Skeletal muscle cell (primary cell): Measurements from ENCODE around the gene GCAT.

Experiments used
- DNase-seq: peaks from one replicate; pipeline ENCODE4 v3.0.0-alpha.2; 2010; ENCODE audit warnings: low read depth
- H3K4me3 ChIP-seq: 2 replicates; pipeline ENCODE4 v1.5.1; 2011; ENCODE audit warnings: low read depth, mild to moderate bottlenecking, control low read depth, low read length, moderate library complexity

The GCAT gene

DNA sequence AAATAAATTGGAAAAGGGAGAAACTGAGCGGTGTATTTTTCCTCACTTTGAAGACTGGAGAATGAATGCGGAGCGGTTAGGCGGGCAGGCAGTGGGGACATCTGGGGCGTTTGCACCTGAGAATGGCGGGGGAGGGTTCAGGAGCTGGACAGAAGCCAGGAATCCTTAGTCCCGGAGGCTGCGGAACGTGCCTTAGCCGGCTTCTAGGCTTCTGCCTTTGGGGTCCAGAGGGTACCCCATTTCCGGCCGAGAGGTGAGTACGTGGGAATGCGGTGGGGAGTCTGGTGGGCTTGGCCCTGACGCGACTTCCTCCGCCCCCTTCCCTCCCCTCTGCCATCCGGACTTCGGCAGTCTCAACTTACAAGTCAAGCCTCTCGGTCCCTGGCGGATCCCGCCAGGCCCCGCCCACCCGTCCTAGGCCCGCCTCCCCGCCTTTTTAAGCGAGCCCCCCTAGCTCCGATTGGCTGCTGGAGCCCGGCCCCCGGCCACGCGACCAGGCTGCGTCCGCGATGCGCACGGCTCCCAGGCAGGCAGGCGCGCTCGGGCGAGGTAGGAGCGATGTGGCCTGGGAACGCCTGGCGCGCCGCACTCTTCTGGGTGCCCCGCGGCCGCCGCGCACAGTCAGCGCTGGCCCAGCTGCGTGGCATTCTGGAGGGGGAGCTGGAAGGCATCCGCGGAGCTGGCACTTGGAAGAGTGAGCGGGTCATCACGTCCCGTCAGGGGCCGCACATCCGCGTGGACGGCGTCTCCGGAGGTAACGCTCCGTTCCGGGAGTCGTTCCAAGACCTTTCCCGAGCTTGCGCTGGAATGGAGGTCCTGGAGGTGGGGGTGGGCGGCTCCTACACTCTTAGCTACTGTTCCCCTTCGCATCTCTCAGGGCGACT is at the start of gene GCAT:
Gene GCAT, plus strand, starts transcription at position 525 of the 884 bp plus-strand sequence. Its CDS starts 34 bp downstream, at position 559.
- DNase-seq, result peak; percentile 90
- H3K4me3 ChIP-seq, result peak within 1 kb of the TSS; percentile 75

DNA sequence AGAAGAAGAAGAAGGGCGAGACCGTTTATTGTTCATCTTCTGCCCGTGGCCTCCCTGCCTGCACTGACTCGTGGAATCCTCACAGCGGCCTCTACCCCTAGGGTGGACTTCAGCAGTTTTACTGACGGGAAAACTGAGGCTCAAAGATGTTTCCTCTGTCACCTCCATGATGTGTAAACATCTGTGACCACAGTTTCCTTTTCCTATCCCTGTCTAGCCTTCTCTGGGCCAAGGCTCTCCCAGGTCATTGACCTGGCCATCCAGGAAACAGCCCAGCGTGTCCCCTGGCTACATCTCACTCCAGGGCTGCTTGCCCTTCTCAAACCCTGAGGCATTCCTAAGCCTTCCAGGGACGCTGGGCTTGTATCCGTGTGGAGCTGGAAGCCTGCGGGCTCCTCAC is 49.0 kb upstream of the GCAT start:
- no peak for DNase-seq
- no peak overlapping the region for H3K4me3 ChIP-seq

- H3K4me3 ChIP-seq, result no peak overlapping the region
- no peak for DNase-seq
These were observed 48.5 kb upstream of the GCAT start for GRCh38 chr22:37759281-37759680.

GRCh38 chr22:37760152-37760551 is 47.6 kb upstream of the GCAT start:
- H3K4me3 ChIP-seq, result no peak overlapping the region
- DNase-seq, result no peak

- H3K4me3 ChIP-seq, result no peak overlapping the region
- no peak for DNase-seq
These were observed 45.3 kb upstream of the GCAT start for GRCh38 chr22:37762389-37762836.

DNA sequence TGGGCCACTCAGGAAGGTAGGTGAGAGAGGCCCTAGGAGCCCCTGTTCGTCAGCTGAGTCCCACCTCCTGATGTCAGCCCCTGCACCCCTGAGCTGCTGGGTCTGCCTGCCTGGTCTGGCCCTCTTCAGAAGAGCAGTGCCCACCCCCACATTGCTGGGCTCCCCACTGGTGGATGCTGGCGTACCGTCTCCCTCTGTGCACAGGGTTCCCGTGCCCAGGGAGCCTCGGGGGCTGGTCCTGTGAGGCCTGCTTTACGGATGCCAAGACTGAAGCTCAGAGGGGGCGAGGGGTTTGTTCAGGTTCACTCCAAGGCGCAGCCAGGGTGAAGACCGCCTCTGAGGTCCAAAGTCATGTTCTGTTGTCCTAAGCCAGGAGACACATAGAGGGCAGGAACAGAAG is 44.7 kb upstream of the GCAT start:
- no peak for DNase-seq
- no peak overlapping the region for H3K4me3 ChIP-seq

DNA sequence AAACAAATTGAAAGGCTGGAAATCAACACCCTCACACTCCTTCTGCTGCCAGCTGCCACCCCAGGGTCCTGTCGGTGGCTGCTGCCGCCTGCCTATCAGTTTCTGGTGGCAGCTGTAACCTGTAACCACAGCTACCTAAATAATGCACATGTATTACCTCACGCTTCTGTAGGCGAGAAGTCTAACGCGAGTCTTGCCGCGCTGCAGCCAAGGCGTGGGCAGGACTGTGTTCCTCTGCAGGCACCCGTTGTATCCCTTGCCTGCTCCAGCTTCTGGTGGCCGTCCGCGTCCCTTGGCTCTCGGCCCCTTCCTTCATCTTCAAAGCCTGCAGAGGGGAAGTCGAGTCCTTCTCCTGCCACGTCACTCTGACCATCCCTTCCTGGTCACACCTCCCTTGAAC is 44.1 kb upstream of the GCAT start:
- no peak for DNase-seq
- H3K4me3 ChIP-seq, result no peak overlapping the region

DNA sequence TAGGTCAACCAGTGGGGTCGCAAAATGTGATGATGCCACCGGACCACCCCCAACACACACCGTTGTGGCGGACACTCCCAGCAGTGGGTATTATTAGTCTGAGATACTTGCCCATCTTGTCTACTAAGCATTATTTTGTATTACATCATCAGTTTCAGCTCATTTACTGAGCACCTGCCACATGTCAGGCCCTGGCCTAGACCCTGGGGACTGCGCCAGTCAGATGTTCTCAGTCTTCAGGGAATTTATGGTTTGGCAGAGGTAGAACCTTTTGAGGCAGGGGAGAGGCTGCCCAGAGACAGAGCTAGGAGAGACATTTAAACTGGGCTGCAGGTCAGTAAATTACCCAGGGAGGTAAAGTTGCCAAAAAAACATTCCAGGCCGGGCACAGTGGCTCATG is 43.1 kb upstream of the GCAT start:
- no peak overlapping the region for H3K4me3 ChIP-seq
- DNase-seq, result no peak

DNA sequence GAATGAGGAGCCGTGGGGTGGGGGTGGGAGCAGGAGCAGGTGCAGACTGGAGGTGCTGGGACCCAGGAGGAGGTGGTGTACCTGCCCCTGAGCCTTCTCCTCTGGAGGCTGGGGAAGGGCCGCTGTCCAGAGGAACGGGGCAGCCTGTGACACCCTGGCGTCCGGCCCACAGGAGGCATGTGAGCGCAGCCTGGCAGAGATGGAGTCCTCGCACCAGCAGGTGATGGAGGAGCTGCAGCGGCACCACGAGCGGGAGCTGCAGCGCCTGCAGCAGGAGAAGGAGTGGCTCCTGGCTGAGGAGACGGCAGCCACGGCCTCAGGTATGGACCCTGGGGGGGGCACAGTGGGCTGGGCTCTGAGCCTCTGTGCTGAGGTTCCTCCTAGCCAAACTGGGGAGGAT is 42.2 kb upstream of the GCAT start:
- DNase-seq, result no peak
- no peak overlapping the region for H3K4me3 ChIP-seq

GRCh38 chr22:37765953-37766576 is 41.7 kb upstream of the GCAT start:
- no peak for DNase-seq
- H3K4me3 ChIP-seq, result no peak overlapping the region

DNA sequence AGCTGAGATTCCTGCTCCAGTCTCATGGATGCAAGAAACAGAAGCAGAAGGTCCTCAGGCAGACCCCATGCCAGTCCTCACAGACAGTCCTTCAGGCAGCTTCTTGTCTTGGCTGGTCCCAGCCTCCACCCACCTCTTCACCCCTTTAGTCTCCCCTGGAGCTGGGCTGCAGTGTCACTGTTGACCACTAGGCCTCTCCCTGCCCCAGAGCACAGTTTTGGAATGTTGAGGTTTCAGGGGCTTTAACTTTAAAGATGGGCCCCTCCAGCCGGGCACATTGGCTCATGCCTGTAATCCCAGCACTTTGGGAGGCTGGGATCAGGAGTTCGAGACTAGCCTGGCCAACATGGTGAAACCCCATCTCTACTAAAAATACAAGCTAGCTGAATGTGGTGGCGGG is 39.5 kb upstream of the GCAT start:
- no peak overlapping the region for H3K4me3 ChIP-seq
- no peak for DNase-seq

- no peak overlapping the region for H3K4me3 ChIP-seq
- no peak for DNase-seq
These were observed 38.7 kb upstream of the GCAT start for GRCh38 chr22:37769056-37769455.

- no peak for DNase-seq
- H3K4me3 ChIP-seq, result no peak overlapping the region
These were observed 36.7 kb upstream of the GCAT start for GRCh38 chr22:37771081-37771480.

GRCh38 chr22:37771702-37772427 is 35.9 kb upstream of the GCAT start:
- DNase-seq, result no peak
- H3K4me3 ChIP-seq, result no peak overlapping the region

GRCh38 chr22:37774728-37775127 is 33.0 kb upstream of the GCAT start:
- no peak for DNase-seq
- H3K4me3 ChIP-seq, result no peak overlapping the region

DNA sequence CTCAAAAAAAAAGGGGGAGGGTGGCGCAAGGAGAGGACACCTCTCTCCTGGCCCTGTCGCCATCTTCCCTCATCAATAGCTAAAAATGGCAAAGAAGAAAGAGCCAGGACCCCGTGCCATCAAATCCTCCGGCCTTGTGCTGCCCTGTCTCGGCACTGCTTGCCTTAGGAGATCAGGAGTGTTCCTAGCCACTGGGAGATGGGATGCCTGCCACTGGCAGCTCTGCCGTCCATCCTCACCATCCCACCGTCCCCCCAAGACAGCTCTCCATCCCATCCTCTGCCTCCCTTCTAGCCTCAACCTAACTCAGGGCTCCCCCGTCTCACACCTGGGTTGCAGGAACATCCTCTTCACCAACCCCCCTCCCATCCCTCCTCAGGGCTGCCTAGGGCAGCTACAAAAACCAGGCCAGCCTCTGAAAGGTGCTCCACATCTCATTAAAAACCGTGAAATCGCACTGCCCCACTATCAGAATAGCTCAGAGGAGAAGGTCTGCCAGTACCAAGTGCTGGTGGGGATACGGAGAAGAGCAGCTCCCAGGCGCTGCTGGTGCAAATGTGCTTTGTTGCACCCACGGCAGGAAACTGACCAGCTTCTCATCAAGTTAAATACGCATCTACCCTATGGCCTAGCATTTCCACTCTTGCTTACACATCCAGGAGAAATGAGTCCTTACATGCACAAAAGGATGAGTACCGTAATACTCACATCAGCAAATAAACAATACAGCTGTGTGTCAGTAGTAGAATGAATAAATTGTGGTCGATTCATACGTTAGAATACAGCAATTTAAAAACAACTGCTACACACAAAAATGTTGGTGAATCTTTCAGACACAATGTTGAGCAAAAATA is 31.7 kb upstream of the GCAT start:
- peak; percentile 66 for DNase-seq
- H3K4me3 ChIP-seq, result no peak overlapping the region

DNA sequence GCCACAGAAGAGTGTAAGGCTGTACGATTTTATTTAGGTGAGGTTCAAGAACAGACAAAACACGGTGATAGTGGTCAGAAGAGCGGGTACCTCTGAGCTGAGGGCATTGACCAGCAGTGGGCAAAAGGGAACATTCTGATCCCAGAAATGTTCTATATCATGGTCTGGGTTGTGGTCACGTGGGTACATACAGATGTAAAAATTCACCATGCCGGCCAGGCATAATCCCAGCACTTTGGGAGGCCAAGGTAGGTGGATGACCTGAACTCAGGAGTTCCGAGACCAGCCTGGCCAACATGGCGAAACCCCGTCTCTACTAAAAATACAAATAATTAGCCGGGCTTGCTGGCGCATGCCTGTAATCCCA is 31.1 kb upstream of the GCAT start:
- no peak overlapping the region for H3K4me3 ChIP-seq
- no peak for DNase-seq

DNA sequence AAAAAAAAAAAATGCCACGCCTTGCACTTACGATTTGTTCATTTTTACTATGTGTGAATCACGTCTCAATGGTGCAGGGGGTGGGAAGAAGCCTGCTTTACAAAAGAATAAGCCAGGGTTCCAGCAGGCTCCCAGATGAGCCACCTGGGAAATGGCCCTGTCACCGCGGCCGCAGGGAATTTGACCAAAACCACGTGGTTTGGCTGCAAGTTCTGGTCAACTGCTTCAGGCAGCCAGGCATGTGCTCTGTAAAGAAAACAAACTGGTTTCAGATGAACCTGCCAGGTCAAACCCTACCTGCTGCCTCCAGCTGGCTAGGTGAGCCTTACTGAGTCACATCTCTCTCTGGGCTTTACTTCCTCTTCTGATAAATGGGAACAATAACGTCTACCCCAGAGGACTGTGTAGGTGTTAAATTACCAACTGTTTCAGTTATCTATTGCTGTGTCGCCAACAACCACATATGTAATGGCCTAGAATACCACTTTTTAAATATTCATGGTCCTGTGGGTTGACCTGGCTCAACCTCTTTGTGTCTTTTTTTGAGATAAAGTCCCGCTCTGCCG is 30.5 kb upstream of the GCAT start:
- no peak for DNase-seq
- H3K4me3 ChIP-seq, result no peak overlapping the region

DNA sequence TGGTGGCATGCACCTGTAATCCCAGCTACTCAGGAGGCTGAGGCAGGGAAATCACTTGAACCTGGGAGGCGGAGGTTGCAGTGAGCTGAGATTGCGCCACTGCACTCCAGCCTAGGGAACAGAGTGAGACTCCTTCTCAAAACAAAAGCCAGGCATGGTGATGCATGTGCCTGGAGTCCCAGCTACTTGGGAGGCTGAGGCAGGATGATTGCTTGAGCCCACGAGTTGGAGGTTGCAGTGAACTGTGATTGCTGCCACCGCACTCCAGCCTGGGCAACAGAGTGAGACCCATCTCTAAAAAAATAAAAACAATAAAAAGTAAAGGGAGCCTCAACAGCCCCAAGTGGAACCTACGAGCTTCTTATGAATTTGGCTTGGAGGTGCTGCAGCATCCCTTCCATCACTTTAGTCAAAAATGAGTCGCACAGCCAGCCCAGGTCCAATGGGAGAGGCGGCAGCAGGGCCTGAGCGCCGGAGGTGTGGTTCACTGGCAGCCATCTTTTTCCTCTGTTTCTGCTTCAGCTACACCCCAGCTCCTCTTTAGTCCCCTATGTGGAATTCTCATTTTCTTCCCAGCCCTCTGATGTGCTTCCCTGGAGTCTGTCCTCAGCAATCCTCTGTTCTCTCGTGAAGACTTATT is 29.2 kb upstream of the GCAT start:
- H3K4me3 ChIP-seq, result no peak overlapping the region
- DNase-seq, result no peak
